Measurements from ENCODE around the gene VDR.

The VDR gene

DNA sequence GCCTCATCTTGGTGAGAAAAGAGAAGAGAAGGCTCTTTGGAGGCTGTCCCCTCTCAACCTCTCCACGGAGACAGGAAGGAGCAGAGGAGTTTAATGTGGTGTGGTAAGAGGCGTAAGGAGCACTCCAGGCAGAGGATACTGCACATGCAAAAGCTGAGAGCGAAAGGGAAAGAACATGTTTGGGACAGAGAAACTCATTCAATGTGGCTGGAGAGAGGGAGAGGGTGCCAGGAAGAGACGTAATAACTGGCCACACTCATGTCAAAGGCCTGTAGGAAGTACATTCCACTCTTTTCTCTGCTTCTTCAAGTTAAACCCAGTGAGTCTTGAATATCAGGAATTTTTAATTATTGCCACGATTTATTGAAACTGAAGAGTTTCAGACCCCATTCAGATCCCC is 12.0 kb downstream of the VDR start:
- no peak for DNase-seq (ENCODE audit: low read depth)

DNA sequence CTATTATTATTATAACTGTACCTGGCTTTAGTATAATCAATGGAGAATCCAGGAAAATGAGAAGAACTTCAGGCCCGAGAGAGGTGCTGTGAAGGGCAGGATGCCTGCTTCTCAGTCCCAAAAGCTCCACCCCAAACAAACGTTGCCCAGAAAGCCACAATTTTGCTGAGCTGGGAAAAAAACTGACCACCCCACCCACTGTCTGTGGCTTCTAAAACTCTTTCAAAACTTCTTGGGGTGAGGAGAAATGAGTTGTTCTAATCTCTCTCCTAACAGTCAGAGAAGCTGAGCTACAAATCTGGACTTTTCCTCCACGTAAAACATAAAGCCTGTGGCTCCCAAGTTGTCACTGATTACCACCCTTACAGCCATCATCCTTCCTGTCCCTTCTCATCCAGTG is 13.4 kb downstream of the VDR start:
- no peak for DNase-seq (ENCODE audit: low read depth)

DNA sequence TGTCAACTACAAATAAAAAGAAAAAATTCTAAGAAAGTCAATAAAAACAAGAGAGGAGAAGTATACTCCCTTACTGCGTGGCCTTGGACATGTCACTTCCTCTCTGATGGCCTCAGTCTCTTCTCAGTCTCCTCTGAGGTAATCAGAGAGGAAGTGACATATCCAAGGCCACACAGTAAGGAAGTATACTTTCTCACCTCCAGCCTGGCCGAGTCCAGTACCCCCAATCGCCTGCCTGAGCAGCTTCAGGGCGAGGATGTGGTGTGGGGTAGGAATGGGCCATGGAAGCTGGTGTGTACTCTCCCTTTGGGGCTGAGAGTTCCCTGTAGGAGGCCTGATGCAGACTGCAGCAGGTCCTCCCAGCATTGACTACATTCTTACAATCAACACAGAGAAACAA is 15.8 kb downstream of the VDR start:
- DNase-seq (ENCODE audit: low read depth) = no peak

DNA sequence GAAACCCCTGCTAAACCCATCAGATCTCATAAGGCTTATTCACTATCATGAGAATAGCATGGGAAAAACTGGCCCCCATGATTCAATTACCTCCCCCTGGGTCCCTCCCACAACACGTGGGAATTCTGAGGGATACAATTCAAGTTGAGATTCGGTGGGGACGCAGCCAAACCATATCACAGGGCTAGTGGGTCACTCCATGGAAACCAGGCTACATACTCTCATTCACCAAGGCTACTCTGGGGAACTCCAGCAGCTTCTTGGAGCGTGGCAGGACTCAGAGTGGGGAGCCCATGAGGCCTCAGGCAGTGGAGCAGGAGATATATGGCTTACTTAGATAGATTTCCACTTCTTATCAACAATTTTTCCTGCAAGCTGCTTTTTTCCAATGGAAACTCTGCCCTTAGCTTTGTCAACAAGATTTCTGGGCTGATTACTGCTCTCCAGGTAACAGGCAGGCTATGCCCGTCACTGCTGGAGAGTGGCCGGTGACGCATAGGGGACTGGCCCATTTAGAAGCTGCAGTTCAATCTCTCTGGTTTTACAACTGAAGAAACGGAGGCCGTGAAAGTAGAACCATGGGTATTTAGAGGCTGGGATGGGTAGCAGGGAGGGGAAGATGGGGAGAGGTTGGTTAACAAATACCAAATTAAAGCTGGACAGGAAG is 16.5 kb downstream of the VDR start:
- DNase-seq (ENCODE audit: low read depth) = no peak

DNA sequence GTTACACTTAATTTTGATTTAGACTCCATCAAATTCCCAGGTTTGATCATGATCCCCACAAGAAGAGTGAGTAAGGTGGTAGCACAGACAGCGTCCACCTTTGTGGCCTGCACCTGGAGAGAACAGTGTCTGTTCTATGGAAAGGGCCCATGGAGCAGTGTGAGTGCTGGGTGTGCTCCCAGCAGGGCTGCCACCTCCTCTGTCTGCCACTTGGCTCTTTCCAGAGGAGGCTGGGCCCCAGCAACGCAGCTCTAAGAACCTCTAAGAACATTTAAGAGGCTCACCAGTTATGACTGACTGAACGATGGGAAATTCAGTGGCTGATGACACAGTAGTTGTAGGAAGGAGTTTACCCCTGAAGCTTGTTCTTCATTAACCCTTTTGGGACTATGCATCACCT is 17.3 kb downstream of the VDR start:
- DNase-seq (ENCODE audit: low read depth) = no peak

DNA sequence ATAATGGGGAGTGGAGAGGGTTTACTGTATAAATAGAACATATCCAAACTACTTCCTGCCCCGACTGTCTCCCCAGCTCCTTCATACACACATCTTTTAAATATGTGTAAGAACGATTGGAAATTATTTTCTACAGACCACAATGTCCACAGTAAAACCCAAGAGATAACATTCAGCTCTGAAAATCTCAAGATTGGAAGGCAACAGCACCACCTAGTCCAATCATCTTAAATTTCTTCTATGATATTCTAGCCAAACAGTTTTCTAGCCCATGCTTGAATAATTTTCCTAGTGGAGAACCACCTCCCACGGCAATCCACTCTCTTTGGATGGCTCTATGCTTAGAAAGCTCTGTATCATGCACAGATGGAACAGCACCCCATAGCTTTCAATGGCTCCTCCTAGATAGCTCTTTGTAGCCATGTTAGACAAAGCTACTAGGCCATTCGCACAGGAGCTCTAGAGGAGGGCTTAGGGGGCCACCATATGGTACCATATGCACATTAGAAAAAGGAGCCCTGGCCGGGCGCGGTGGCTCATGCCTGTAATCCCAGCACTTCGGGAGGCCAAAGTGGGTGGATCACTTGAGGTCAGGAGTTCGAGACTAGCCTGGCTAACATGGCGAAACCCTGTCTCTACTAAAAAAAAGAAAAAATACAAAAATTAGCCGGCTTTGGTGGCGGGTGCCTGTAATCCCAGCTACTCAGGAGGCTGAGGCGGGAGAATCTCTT is 18.1 kb downstream of the VDR start:
- DNase-seq (ENCODE audit: low read depth) = no peak

DNA sequence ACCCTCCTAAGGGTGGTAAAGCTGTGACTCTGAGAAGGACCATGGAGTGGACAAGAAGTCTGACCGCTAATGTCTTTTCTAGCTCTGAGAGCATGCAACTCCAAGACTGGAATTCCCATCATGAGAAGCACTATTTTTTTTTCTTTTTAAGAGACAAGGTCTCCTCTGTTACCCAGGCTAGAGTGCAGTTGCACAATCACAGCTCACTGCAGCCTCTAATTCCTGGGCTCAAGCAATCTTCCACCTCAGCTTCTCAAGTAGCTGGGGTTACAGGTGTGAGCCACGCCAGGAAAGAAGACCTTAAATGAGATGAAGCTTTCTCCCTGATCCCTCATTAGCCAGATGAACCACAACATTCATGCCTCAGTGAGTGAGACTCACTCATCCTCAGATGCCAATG is 19.2 kb downstream of the VDR start:
- DNase-seq (ENCODE audit: low read depth) = no peak

DNA sequence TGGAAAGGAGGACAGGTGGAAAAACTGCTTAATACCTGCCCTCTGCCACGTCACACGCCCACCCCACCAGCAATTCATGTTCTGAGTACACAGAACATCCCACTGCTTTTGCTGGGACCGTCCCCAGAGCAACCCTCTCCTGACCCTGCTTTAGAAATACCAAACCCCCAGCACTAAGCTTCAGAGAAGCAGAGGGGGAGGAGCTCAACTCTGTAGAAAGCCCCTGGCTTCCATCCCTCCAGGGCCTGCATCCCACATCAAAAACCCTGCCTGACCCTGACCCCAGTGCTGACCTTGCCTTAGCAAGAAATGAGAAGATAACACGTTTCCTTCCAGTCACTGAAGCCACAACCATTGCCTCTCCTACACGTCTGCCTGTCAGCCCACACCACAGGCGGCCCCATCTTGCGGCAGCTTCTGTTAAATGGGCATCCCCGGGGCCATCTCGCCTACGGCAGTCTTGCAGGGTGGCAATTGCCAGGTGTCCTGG is 19.7 kb downstream of the VDR start:
- DNase-seq (ENCODE audit: low read depth) = peak; percentile 81

DNA sequence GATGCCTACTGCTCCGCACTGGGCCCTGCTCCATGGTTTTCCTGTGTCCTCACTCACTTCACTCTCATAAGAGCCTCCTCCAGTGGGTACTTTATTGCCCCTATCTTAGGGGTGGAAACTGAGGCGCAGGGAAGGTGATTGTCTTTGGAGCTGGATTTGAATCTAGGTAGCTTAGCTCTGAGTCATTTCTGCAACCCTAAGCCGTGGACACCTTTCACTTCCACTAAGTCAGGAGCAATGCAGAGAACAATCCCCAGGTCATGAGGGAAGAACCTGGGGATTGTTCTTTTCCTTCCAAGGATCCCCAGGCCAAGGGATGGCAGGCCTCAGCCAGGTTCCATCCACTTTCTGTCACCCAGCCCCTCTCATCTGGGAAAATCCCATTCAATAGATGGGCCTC is 20.3 kb downstream of the VDR start:
- DNase-seq (ENCODE audit: low read depth) = no peak

DNA sequence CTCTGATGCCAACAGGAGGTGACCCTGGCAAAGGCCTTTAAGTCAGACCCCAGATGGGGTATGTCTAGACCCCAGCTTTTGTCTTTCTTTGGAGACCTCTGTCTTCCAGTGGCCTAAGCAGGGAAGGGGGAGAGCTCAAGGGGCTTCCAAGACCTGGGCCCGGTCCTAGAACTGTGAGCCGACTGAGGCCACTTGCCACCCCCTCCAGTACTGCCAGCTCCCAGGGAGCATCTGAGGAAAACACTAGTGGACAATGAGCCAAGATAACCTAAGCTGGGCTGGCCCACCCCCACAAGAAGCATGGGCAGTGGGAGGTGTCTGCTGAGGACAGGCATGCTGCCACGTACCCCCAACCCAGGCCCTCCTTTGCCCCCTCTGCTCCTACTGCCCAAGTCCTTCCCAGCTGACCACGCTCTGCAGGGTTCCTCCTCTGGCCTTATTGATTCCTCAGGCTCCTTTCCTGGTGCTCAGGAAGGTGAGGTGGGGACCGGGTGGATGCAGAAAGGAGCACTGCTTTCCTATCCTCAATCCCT is 21.1 kb downstream of the VDR start:
- no peak for DNase-seq (ENCODE audit: low read depth)

DNA sequence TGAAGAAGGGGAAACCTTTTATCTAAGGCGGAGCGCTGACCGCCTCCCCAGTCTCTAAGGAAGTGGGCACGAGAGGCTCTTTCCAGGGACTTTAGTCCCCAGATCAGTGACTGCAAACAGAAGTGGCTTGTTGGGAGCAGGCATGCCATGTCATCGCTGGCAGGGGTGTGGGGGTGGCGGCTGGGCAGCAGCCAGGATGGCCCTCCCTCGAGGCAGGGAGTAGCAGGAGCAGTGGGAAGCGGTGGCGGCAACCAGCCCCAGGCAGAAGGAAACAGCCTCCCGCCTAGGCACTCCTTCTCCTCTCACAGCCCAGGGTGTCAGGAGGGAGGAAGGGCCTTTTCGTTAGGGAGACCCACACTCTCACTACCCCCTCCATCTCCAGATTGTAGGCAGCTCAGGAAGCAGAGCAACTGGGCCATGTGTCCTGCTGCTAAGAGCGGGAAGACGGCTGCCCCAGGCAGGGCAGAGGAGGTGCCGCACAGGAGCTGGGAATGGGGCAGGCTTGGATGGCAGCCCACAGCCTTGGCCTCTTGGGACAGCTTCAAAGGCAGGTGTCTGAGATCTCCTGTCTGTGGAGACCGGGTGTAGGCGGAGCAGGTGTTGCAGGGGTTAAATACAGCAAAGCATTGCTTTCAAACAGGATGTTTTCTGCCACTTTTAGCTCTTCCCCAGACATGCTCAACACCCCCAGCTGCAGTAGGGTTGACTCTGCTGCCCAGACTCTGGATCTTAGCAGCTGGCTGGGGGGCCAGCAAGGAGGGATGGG is 21.8 kb downstream of the VDR start:
- no peak for DNase-seq (ENCODE audit: low read depth)

DNA sequence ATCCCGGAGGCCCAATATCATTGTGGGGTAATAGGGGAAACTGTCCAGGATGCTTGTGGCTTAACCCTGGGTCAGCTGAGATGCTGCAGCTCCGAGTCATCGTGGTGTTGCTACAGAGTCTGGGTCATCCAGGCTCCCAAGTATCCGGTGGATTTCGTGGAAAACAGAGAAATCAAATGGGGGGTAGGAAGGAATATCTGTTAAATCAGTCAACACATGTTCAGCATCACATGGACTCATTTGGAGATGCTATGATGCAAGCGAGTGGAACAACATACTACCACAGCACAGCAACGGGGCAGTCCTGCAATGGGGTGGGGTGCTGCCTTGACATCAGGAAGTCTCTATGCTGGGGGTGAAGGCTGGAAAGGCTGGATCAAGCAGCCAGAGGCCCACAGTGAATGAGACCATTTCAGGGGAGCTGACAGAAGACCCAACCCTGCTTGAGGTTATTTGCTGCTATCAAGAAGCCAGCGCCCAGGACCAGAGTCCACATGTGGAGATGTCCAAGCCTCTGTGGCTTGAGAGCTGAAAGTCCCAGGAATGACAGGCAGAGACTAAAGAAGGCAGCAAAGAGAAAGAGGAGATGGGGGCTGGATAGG is 22.9 kb downstream of the VDR start:
- DNase-seq (ENCODE audit: low read depth) = no peak

DNA sequence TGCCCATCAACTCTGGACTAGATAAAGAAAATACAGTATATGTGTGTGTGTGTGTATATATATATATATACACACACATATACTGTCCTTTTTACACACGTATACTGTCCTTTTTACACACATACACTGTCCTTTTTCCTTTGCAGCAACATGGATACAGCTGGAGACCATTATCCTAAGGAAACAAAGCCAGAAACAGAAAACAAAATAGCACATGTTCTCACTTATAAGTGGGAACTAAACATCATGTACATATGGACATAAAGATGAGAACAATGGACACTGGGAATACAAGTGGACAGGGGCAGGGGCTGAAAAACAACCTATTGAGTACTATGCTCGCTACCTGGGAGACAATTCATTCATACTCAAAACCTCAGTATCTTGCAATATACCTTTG is 23.7 kb downstream of the VDR start:
- no peak for DNase-seq (ENCODE audit: low read depth)

DNA sequence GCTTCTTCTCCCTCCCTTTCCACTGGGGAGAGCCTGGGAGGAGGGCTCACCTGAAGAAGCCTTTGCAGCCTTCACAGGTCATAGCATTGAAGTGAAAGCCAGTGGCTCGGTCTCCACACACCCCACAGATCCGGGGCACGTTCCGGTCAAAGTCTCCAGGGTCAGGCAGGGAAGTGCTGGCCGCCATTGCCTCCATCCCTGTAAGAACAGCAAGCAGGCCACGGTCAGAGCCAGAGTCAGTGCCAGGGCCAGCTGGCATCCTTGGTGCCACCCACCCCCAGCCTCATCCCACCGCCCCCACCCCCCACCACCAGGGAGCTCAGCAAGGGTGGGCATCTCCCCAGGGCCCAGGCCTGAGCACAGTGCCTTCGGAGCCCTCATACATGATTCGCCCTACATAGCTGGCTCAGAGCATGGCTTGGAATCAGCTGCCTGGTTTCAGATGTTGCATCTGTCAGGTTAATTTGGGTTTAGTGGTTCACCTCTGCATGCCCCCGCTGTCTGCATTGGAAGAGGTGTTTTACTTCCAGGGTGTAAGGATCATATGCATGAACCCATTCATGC is 25.8 kb downstream of the VDR start:
- no peak for DNase-seq (ENCODE audit: low read depth)

DNA sequence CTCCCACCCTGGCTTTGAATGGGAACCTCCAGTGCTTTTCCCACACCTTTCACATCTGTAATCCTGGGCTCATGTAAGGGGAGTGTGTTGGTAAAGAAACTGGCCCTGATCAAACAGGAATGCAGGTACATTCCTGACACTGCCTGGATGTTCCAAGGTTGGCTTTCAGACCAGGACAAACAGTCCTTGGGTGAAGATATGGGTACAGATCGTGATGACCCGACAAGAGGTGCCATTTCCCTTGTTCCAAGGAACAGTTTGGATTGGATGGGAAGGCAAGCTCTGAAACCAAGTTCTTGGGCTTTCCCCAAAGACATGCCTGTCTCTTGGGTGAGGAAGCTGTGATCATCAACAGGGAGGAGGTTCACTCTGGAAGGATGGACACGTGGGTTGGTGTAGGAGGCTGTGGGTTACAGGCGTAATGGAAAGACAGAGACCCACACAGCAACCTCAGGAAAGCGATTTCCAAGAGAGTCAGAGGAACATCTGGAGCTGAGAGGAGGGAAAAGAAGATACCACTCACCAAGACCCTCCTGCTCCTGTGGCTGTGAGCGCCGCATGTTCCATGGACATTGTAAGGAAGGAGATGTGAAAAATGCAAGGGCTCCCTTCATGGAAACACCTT is 26.4 kb downstream of the VDR start:
- no peak for DNase-seq (ENCODE audit: low read depth)

DNA sequence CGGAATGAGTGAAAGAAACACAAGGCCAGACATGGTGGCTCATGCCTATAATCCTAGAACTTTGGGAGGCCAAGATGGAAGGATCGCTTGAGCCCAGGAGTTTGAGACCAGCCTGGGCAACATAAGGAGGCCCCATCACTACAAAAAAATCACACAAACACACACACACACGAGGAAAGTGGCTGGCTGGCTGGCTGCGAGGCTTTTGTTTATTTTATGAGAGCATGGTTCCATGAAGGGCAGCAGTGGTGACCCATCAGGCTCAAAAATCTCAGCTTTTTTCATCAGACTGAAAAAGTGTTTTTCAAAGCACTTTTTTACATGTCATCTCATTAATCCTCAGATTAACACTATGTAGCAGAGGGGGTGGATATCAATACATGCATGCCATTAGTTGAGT is 27.7 kb downstream of the VDR start:
- DNase-seq (ENCODE audit: low read depth) = no peak

DNA sequence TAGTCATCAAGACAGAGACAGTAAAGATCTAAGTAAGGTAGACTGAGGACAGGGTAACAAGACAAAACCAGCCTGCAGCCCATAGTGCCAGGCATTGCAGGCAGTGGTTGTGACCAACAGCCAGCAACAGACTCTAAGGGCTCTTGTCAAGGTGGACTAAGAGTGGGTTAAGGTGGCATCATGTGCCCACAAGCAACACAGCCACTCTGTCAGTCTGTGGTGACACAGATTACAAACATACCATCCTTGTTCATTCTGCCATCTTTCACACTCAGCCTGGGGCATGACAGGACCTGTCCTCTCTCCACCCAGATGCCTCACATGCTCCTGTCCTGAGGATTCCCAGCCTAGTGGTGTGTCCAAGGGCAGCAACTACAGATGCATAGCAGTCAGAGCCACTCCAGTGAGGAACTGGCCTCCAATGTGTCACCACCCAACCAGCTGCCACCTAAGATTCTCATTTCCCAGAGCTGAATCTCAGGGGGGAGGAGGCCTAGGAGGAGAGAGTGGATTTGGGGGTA is 28.3 kb downstream of the VDR start:
- no peak for DNase-seq (ENCODE audit: low read depth)

DNA sequence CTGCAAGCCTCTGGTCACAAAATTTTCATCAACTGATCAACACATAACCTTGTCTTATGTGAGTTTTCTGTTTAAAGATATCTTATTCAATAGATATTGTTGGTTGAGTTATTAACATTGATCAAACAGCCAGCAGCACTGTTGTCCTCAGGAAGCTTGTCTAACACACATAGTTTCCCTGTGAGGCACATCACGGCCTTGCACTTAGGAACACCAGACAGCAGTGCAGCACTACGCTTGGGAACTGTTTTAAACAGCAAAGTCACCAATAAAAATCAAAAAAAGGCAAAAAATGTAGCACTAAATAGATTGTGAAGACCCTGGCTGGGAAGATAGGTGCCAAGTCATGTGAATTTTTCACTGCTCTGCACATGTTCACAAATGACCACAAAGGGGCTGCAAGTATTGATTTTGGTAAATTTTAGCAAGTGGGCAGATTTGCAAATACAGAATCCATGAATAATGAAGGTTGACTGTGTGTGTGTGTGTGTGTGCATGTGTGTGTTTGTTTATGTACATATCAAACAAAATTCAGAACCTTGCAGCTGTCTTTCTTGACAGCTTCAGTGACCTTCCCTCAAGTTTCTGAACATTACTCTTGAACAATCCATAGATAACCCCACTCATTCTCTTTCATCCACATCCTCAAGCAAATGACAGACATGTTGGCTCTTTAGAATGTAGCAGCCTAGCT is 28.9 kb downstream of the VDR start:
- no peak for DNase-seq (ENCODE audit: low read depth)

DNA sequence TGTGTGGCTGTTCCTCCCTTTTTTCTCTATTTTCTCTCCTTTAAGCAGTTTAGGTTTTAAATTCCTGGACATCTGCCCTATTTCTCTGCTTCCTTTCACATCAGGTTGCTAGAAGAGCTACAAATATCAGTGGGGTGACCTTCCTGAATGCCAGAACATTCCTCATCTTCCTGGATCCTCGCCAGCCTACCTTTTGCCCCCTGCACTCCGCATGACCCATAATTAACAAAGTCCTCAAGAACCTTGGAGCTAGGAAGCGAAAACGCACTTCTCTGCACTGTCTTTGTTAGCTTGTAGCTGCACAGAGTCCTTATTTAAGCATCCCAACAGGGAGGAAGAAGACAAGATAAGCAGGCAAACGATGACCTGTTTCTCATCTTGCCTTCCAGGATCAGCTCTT is 30.5 kb downstream of the VDR start:
- DNase-seq (ENCODE audit: low read depth) = no peak

DNA sequence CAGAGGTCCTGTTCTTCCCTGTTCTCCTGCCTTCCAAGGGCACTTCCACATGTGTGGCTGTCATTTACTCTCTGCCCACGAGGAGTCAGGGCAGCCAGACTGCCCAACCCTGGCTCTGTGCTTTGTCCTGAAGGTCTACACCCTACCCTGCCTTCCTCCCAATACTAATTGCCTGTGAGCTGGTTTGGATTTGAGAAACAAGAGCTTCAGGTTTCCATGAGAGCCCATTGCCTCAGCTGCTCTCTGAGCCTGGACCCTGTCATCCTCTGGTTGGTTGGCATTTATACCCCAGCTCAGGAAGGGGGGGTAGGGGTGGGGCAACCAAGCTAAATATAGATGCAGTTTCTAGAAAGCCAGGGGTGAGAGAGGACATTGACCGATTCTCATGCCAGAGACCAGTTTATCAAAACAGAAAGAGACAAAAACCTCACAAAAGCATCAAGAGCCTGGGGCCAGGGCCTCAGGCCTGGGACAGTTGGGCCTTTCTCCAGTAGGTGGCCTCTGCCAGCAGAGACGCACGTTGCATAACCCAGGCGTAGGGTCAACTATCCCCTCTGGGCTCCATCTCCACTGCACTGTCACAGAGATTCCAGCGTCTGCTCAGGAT is 34.5 kb downstream of the VDR start:
- DNase-seq (ENCODE audit: low read depth) = no peak
